LNCaP clone FGC (cell line): Measurements from ENCODE around the gene NHLRC3.
A peak's percentile ranks its signal among the peaks of the same experiment; 100 is the strongest.

Source experiments
- DNase-seq: peaks from one replicate; pipeline ENCODE4 v3.0.0-alpha.2; 2011; ENCODE audit warnings: low read depth
- H3K4me3 ChIP-seq: 2 replicates; pipeline ENCODE4 v1.5.1; 2011; ENCODE audit warnings: mild to moderate bottlenecking, low read depth, low read length, control low read depth
- CTCF ChIP-seq: IDR thresholded peaks from 2 replicates; pipeline ENCODE4 v1.5.1; 2012; ENCODE audit warnings: mild to moderate bottlenecking; ENCODE audit not compliant: control insufficient read depth, insufficient read depth; ENCODE audit errors: extremely low read depth

NHLRC3 gene

GRCh38 chr13:39016087-39016486 lies 22.2 kb upstream of the NHLRC3 start:
- no peak for TF ChIP-seq CTCF
- H3K4me3 ChIP-seq, result no peak overlapping the region
- DNase-seq, result no peak

- no peak for DNase-seq
- H3K4me3 ChIP-seq, result no peak overlapping the region
- TF ChIP-seq CTCF, result peak; percentile 52
Observed at GRCh38 chr13:39016787-39017186, 21.5 kb upstream of the NHLRC3 start.

- DNase-seq, result no peak
- no peak for TF ChIP-seq CTCF
- H3K4me3 ChIP-seq, result no peak overlapping the region
Observed at GRCh38 chr13:39020853-39021462, 17.3 kb upstream of the NHLRC3 start.

GRCh38 chr13:39023316-39023715 lies 14.9 kb upstream of the NHLRC3 start:
- H3K4me3 ChIP-seq, result no peak overlapping the region
- TF ChIP-seq CTCF, result no peak
- DNase-seq, result no peak

- no peak for TF ChIP-seq CTCF
- H3K4me3 ChIP-seq, result no peak overlapping the region
- DNase-seq, result peak; percentile 50
Observed at GRCh38 chr13:39023761-39024160, 14.5 kb upstream of the NHLRC3 start.

GRCh38 chr13:39025433-39025839 lies 12.8 kb upstream of the NHLRC3 start:
- TF ChIP-seq CTCF, result no peak
- peak; percentile 57 for DNase-seq
- H3K4me3 ChIP-seq, result no peak overlapping the region

GRCh38 chr13:39032150-39032549 lies 6.1 kb upstream of the NHLRC3 start:
- H3K4me3 ChIP-seq, result no peak overlapping the region
- no peak for TF ChIP-seq CTCF
- DNase-seq, result no peak
